HG03520 (cell line): Measurements from ENCODE around the gene TAS2R20.

Experiments used
- ATAC-seq: cut with Tn5 transposase; IDR thresholded peaks from one replicate; pipeline ENCODE4 v1.9.1; 2021; ENCODE audit warnings: mild to moderate bottlenecking, moderate library complexity; ENCODE audit not compliant: unreplicated experiment

The TAS2R20 gene

GRCh38 chr12:10960211-10960610, 37.9 kb downstream of the TAS2R20 start:
- ATAC-seq, result no peak

- no peak for ATAC-seq
Measured at GRCh38 chr12:10959804-10960203, 38.3 kb downstream of the TAS2R20 start.

- no peak for ATAC-seq
Measured at GRCh38 chr12:10957741-10958140, 40.4 kb downstream of the TAS2R20 start.

GRCh38 chr12:10956085-10956484, 42.0 kb downstream of the TAS2R20 start:
- no peak for ATAC-seq

- ATAC-seq, result no peak
Measured at GRCh38 chr12:10952645-10953044, 45.5 kb downstream of the TAS2R20 start.
